Measurements from ENCODE around the gene TMED10.

The TMED10 gene

DNA sequence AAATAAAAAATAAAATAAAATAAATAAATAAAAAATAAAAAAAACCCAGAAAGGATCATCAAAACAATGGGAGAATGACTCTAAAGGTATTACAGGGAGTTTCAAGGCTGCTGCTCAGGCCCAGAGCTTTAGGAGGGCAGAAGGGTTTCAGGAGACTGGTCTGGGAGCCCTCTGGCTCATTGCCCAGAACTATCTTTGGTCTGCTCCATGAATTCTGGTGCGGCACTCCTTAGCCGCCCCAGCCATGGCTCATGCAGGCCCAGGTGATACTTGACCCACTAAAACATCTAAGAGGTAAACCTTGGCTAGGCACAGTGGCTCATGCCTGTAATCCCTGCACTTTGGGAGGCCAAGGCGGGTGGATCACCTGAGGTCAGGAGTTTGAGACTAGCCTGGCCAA lies 14.7 kb upstream of the TMED10 start:
- no peaks in the 10 kb centered on the region for H3K9me3 ChIP-seq (ENCODE audit: severe bottlenecking)
- H3K36me3 ChIP-seq, result no peaks in the 10 kb centered on the region
- TF ChIP-seq CTCF (IDR thresholded peaks at IDR 0.05; ENCODE audit: low read depth, low read length), result no peak
- no peak overlapping the region for H3K27ac ChIP-seq
- no peaks in the 10 kb centered on the region for H3K27me3 ChIP-seq (ENCODE audit: insufficient read depth, low read depth, severe bottlenecking)
- DNase-seq, result no peak
- no peak overlapping the region for H3K4me3 ChIP-seq (ENCODE audit: low read depth, low read length)

GRCh38 chr14:75190023-75190422 lies 13.6 kb upstream of the TMED10 start:
- Histone ChIP-seq H3K27ac (no peak overlapping the region), H3K36me3 (no peaks in the 10 kb centered on the region), H3K9me3 (ENCODE audit: severe bottlenecking) (no peaks in the 10 kb centered on the region), H3K27me3 (ENCODE audit: insufficient read depth, low read depth, severe bottlenecking) (no peaks in the 10 kb centered on the region), H3K4me3 (ENCODE audit: low read depth, low read length) (no peak overlapping the region)
- TF ChIP-seq CTCF (IDR thresholded peaks at IDR 0.05; ENCODE audit: low read depth, low read length), result no peak
- DNase-seq, result no peak

- Histone ChIP-seq H3K4me3 (ENCODE audit: low read depth, low read length) (no peak overlapping the region), H3K27ac (no peak overlapping the region), H3K9me3 (ENCODE audit: severe bottlenecking) (no peaks in the 10 kb centered on the region), H3K27me3 (ENCODE audit: insufficient read depth, low read depth, severe bottlenecking) (no peaks in the 10 kb centered on the region), H3K36me3 (no peaks in the 10 kb centered on the region)
- no peak for DNase-seq
- no peak for TF ChIP-seq CTCF (IDR thresholded peaks at IDR 0.05; ENCODE audit: low read depth, low read length)
Measured at GRCh38 chr14:75188520-75189268, 12.3 kb upstream of the TMED10 start.

- Histone ChIP-seq H3K36me3 (no peaks in the 10 kb centered on the region), H3K4me3 (ENCODE audit: low read depth, low read length) (no peak overlapping the region), H3K27ac (no peak overlapping the region), H3K9me3 (ENCODE audit: severe bottlenecking) (no peaks in the 10 kb centered on the region), H3K27me3 (ENCODE audit: insufficient read depth, low read depth, severe bottlenecking) (no peaks in the 10 kb centered on the region)
- DNase-seq, result no peak
- TF ChIP-seq CTCF (IDR thresholded peaks at IDR 0.05; ENCODE audit: low read depth, low read length), result no peak
Measured at GRCh38 chr14:75188086-75188485, 11.7 kb upstream of the TMED10 start.

- Histone ChIP-seq H3K27me3 (ENCODE audit: insufficient read depth, low read depth, severe bottlenecking) (no peaks in the 10 kb centered on the region), H3K4me3 (ENCODE audit: low read depth, low read length) (no peak overlapping the region), H3K9me3 (ENCODE audit: severe bottlenecking) (no peaks in the 10 kb centered on the region), H3K36me3 (no peaks in the 10 kb centered on the region), H3K27ac (no peak overlapping the region)
- DNase-seq, result no peak
- no peak for TF ChIP-seq CTCF (IDR thresholded peaks at IDR 0.05; ENCODE audit: low read depth, low read length)
Measured at GRCh38 chr14:75186953-75187352, 10.5 kb upstream of the TMED10 start.
